ENCODE measurements around the gene USP48. TPM values are rescaled to one million over a fixed set of nuclear protein-coding genes. Genes with fewer than 3 reads are reported as not detected.

The USP48 gene
- total and polyA plus RNA-seq, 2 of the 8 experiments (the other 6 are each of a cell fraction or from before 2014, with no cell fraction given): 12.8 to 83.5 TPM

DNA sequence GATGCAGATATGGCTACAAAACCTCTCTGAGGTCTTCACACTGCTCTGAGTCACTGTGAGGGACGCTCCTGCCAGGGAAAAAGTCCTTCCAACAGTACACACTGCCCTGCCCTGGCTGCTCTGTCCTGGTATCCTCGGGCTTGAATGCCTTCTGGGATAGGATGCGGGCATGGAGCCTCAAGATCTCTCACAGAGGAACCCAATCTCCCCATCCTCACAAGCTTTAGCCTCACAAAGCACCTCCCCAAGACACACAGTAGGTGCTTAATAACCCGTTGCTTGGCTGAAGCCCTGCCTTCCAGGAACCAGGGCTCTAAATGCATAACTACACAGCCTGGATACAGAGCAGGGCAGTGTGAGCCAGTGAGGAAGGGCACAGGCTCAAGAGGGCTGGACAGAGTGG lies 123.0 kb downstream of the USP48 start (continued):
- TF ChIP-seq EP300 (IDR thresholded peaks at IDR 0.05; ENCODE audit: borderline replicate concordance in 1 of 2, low read depth in 2 of 2, low read length in 2 of 2) (no peak), SRF (IDR thresholded peaks at IDR 0.05; ENCODE audit: low read depth, low read length) (no peak), MAFK (IDR thresholded peaks at IDR 0.05; ENCODE audit: low read depth, low read length) (no peak)
- TF ChIP-seq, protein P1, sequence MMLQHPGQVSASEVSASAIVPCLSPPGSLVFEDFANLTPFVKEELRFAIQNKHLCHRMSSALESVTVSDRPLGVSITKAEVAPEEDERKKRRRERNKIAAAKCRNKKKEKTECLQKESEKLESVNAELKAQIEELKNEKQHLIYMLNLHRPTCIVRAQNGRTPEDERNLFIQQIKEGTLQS (IDR thresholded peaks at IDR 0.05; ENCODE audit: insufficient read depth, low read depth, low read length): no peak
